ENCODE measurements around the gene TOE1.

DNA sequence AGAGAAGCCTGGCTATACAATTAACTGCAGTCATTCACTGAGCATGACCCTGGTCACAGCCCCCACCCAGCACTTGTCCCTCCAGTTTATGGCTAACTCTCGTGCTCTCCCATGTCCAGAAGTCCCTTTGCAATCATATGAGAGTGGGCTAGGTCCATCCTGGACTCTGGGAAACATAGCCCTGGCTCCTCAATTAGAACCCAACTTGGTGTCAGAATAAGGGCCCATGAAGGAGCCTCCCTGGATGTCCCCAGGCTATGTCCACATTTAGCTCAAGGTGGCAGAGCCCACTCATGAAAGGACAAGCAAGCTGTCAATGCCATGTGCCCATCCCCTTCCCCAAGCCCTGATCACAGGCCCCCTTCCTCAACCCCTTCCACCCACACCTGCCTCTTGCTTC, 40.7 kb upstream of the TOE1 start:
- TF ChIP-seq POLR2A (IDR thresholded peaks at IDR 0.05; ENCODE audit: low read depth, low read length) = no peak
- no peak for TF ChIP-seq POLR2AphosphoS5 (IDR thresholded peaks at IDR 0.05; ENCODE audit: low read depth, low read length)
- no peak for TF ChIP-seq PAX5 (IDR thresholded peaks at IDR 0.05; ENCODE audit: insufficient read depth, low read length, severe bottlenecking)
- no peak for TF ChIP-seq SPI1 (IDR thresholded peaks at IDR 0.05; ENCODE audit: low read depth, low read length)
